ENCODE data around the gene ACSL6.
A peak's percentile ranks its signal among the peaks of the same experiment; 100 is the strongest.

Gene ACSL6

DNA sequence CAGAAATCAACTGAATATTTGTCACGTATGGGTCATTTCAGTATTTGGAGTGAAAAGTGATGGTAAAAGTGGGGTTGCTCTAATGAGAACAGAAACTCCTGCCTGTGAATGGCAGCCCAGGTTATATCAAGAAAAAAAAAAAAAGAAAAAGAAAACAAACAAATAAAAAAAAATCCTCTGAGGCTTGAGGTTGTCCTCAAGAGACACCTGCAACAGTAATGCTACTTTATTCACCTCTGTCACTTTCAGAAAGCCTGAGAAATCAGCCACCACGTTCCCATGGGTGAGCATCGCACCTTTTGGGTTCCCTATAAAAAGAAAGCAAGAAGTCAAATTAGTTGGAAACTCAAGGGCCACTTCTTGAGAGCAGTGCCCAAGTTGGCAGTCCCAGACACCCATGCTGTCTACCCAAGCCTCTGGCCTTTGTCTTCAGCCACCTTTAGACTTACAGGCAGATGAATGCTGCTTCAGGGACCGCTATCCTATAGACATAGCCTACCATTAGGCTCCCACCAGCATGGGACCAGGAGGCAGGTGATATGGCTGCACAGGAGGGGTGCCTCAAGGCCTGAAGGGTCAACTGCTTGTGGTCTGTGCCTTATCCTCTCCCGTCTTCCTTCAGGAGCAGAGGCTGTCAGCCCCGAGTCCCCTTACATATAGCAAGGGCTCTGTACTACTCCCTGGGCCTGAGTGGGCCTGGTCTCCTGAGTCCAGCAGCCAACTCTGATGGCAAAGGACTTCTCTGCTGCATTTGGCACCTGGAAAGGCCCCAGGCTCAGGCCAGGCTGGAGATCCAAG is 34.8 kb downstream of the ACSL6 start:
- H3K36me3 Mint-ChIP-seq (ENCODE audit: low read depth): no peaks in the 10 kb centered on the region
- peaks cover 13% of the 10 kb centered on the region for H3K4me1 Mint-ChIP-seq
- H3K27ac Mint-ChIP-seq: no peak overlapping the region
- DNase-seq: no peak
- TF ChIP-seq, protein P1, sequence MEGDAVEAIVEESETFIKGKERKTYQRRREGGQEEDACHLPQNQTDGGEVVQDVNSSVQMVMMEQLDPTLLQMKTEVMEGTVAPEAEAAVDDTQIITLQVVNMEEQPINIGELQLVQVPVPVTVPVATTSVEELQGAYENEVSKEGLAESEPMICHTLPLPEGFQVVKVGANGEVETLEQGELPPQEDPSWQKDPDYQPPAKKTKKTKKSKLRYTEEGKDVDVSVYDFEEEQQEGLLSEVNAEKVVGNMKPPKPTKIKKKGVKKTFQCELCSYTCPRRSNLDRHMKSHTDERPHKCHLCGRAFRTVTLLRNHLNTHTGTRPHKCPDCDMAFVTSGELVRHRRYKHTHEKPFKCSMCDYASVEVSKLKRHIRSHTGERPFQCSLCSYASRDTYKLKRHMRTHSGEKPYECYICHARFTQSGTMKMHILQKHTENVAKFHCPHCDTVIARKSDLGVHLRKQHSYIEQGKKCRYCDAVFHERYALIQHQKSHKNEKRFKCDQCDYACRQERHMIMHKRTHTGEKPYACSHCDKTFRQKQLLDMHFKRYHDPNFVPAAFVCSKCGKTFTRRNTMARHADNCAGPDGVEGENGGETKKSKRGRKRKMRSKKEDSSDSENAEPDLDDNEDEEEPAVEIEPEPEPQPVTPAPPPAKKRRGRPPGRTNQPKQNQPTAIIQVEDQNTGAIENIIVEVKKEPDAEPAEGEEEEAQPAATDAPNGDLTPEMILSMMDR (IDR thresholded peaks at IDR 0.05): no peak
- peaks cover 5% of the 10 kb centered on the region for H3K27me3 Mint-ChIP-seq (ENCODE audit: low read depth, poor library complexity)
- no peaks in the 10 kb centered on the region for H3K9me3 Mint-ChIP-seq
- H3K4me3 Mint-ChIP-seq: no peak overlapping the region

DNA sequence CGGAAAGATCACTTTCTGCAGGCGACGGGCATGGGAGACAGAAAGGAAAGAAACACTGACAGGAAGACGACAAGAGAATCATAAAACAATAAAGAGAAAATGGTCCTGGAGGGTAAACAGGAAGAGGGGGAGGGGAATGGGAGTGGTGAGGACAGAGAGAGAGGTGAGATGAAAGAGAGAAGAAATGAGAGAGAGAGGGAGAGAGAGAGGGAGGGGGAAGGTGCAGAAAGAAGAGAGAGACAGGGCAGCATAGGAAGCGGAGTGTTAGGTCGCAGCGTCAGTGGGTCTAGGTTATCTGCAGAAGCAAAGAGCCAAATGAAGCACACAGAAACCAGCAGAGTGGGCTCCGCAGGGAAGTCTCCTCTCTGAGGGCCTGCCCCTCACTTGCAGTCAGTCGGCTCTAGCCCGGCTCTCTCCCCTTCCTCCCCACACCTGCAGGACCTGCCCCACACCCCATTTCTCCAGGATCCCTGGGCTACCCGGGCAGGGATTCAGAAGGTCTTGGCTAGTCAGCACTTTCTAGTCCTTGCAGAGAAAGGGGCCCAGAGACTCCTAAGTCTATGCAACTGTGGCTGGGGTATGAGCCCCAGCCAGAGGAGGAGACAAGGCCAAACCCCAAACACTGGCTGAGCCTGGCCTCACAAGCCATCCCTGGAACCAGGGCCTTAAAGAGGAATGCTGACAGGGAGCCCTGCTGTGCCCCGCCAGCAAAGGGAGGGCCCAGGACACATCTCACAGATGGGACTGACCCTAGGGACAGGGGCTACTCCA is 36.3 kb downstream of the ACSL6 start:
- H3K27me3 Mint-ChIP-seq (ENCODE audit: low read depth, poor library complexity): peaks cover 5% of the 10 kb centered on the region
- H3K4me3 Mint-ChIP-seq: peak overlapping the region; percentile 3
- no peaks in the 10 kb centered on the region for H3K9me3 Mint-ChIP-seq
- H3K36me3 Mint-ChIP-seq (ENCODE audit: low read depth): no peaks in the 10 kb centered on the region
- no peak overlapping the region for H3K27ac Mint-ChIP-seq
- H3K4me1 Mint-ChIP-seq: peaks cover 13% of the 10 kb centered on the region
- no peak for DNase-seq
- TF ChIP-seq, protein P1 (IDR thresholded peaks at IDR 0.05): no peak

DNA sequence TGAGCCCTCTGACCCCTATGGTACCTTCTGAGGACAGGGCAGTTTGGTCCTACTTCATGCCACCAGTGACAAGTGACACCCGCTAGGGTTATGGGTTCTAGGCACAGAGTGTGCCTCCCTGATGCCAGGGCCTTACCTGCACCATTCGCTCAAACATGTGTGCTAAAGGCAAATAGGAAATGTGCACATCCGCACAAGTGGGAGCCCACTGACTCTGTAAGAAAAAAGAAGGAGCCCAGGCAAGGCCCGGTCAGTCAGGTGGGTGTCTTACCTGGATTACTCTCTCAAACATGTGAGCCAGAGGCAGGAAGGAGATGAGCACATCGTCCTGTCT is 36.9 kb downstream of the ACSL6 start:
- Mint-ChIP-seq H3K36me3 (ENCODE audit: low read depth) (no peaks in the 10 kb centered on the region), H3K9me3 (no peaks in the 10 kb centered on the region), H3K4me3 (peak overlapping the region; percentile 3), H3K4me1 (peaks cover 13% of the 10 kb centered on the region), H3K27ac (no peak overlapping the region), H3K27me3 (ENCODE audit: low read depth, poor library complexity) (peaks cover 5% of the 10 kb centered on the region)
- TF ChIP-seq, protein P1 (IDR thresholded peaks at IDR 0.05): no peak
- no peak for DNase-seq

DNA sequence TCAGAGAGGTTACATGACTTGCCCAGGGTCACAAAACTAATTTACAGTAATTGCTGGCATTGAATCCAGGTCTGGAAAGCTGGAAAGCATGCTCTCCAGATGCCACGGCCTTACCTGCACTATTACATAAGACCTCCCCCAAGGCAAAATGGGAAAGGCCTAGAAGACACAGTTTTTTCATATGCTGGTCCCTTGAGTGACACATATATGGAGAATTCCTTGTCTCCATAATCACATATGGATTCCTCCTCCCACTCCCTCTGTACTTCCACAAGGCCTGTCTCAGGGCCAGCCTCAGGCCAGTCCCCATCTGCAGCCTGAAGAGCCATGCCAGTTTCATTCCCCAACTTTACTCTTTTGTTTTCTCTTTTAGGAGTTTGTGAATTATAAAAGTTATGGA is 37.4 kb downstream of the ACSL6 start:
- Mint-ChIP-seq H3K9me3 (no peaks in the 10 kb centered on the region), H3K4me3 (no peak overlapping the region), H3K27ac (peak overlapping the region; percentile 14), H3K27me3 (ENCODE audit: low read depth, poor library complexity) (peaks cover 5% of the 10 kb centered on the region), H3K36me3 (ENCODE audit: low read depth) (no peaks in the 10 kb centered on the region), H3K4me1 (peaks cover 13% of the 10 kb centered on the region)
- TF ChIP-seq, protein P1 (IDR thresholded peaks at IDR 0.05): no peak
- DNase-seq: no peak

DNA sequence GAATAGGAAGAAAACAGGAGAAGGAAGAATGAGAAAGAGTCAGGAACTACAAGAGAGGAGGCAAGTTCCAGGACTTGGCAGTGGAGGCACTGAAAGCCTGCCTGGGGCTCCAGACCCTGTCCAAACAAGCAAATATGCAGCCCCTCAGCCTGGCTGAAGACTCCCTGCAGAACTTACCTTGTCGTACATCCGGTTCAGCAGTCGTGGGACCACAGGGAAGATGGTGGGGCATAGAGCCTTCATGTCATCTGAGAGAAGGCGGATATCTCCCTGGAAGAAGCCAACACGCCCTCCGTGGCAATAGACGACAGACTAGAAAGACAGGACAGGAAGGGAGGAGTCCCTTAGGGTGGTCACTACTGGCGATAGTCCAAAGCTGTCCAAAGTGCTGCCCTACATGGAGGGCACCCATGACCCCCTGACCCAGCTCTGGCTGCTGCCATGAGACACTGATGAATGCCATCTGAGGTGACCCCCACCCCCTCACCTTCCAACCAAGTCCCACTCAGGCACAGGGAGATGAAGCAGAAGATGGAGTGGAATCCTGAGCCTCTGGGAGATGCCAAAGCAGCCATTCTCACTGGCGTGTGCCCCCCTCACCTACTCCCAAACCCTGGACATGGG is 38.3 kb downstream of the ACSL6 start:
- no peak overlapping the region for H3K4me3 Mint-ChIP-seq
- H3K9me3 Mint-ChIP-seq: no peaks in the 10 kb centered on the region
- peaks cover 13% of the 10 kb centered on the region for H3K4me1 Mint-ChIP-seq
- TF ChIP-seq, protein P1 (IDR thresholded peaks at IDR 0.05): no peak
- H3K27me3 Mint-ChIP-seq (ENCODE audit: low read depth, poor library complexity): peaks cover 5% of the 10 kb centered on the region
- H3K27ac Mint-ChIP-seq: no peak overlapping the region
- no peak for DNase-seq
- H3K36me3 Mint-ChIP-seq (ENCODE audit: low read depth): no peaks in the 10 kb centered on the region
